Measurements from ENCODE around the gene KLF6.

KLF6 gene

DNA sequence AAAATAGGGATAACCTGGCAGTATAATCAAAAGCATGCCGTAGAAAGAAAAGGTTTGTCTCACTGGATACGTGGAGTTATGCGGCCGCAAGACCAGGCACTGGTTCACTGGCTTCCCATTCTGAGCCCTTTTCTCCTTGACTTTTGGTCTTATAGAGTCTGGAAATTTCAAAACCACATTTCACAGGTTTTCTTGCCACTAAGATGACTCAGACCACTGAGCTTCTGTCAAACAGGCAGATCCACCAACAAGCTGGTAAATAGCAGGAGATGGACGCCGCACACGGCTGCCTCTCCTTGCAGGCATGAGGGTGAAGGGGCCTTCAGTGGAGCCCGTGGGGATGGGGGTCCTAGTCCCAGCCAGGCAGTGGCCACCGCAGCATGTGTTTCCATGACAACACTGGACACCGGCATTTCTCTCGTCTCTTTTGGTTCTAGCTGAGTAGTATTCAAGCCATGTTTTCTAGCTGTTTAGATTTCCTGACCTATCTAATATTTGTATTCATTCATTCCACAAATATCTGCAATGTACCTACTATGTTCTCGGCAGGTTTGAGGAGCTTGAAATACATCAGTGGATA lies 55.5 kb downstream of the KLF6 start:
- DNase-seq (ENCODE audit: low read depth) = no peak

DNA sequence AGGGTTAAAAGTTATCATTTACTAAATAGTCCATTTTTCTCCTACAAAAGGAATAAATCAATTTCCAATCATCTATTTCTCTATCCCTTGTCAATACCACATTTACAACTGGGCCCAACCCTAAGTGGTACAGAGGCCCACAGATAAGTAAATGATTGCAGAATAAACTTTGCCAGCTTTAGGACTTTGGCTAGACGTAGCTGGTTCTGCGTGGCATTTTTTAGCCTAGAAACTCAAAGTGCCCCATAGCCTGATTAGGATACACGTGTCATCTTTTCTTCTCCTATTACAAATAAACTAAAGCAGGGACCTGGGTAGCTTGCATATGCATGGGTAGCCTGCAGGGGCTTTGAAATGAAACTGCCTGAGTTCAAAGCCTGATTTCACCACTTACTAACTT lies 56.4 kb downstream of the KLF6 start:
- no peak for DNase-seq (ENCODE audit: low read depth)

DNA sequence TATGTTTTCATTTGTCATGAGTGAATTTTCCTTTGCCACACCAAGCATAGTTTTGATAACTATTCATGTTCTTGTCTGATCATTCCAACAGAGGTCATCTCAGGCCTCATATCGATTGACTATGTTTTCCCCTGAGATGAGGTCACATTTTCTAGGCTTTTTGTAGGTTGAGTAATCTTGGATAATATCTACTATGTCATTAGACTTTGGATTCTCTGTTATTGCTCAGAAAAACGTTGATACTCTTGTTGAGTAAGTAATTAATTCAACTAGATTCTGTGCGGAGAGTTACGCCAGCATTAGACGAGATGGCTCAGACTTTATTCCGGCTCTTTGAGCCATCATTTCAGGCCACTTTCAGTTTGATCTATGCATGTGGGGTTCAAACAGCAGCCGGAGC lies 57.7 kb downstream of the KLF6 start:
- no peak for DNase-seq (ENCODE audit: low read depth)
